Thoracic aorta (tissue), 2 donors: Measurements from ENCODE around the gene FAM229B. TPM values are rescaled to one million over a fixed set of nuclear protein-coding genes. Genes with fewer than 3 reads are reported as not detected.
"Not testable (repeated sequence)": the region's sequence is repeated elsewhere in the genome, so short reads cannot be mapped to it uniquely, and the experiment has no call there.

Experiments
- ATAC-seq: fragments of 150-250 bp; one replicate; pipeline ENCODE4 v1.8.0; 2017; ENCODE audit warnings: low read depth; ENCODE audit not compliant: insufficient number of reproducible peaks, low FRiP score
- DNase-seq: peaks from one replicate; pipeline ENCODE4 v3.0.0-alpha.2; 2020; ENCODE audit warnings: low spot score
- H3K27ac ChIP-seq, 2 donors: fragments of 200-600 bp; sonication (generic); 1 replicate in 1 of 2; 2 replicates in 1 of 2; pipeline ENCODE4 v1.5.1; 2016; ENCODE audit warnings: mild to moderate bottlenecking in 2 of 2, moderate library complexity in 2 of 2
- H3K27me3 ChIP-seq: fragments of 200-600 bp; sonication (generic); replicated peaks from 2 replicates; pipeline ENCODE4 v1.6.0; 2016; ENCODE audit warnings: mild to moderate bottlenecking; ENCODE audit not compliant: insufficient read depth
- H3K36me3 ChIP-seq: fragments of 200-600 bp; sonication (generic); one replicate; pipeline ENCODE4 v1.5.1; 2016
- H3K4me1 ChIP-seq, 2 donors: fragments of 200-600 bp; sonication (generic); 1 replicate in 1 of 2; 2 replicates in 1 of 2; pipeline versions ENCODE4 v1.5.1 to v1.6.0; 2016; ENCODE audit warnings: low read depth in 2 of 2, mild to moderate bottlenecking in 1 of 2; ENCODE audit not compliant: control insufficient read depth in 1 of 2
- H3K4me3 ChIP-seq: fragments of 200-600 bp; sonication (generic); 2 replicates; pipeline ENCODE4 v1.5.1; 2016; ENCODE audit warnings: mild to moderate bottlenecking
- H3K9me3 ChIP-seq: fragments of 200-600 bp; sonication (generic); 2 replicates; pipeline ENCODE4 v1.5.1; 2016
- CTCF ChIP-seq: fragments of 200-600 bp; sonication (generic); IDR thresholded peaks from one replicate; pipeline ENCODE4 v1.5.1; 2019; ENCODE audit warnings: antibody characterized with exemption
- total RNA-seq, 2 donors: library from RNA; depleted of rRNA; stranded (reverse); fragments of >200 nt; gene quantifications; one replicate each; pipeline versions ENCODE4 v1.1.0 to v1.2.3, GENCODE V29; 2016

Gene FAM229B
- total RNA-seq, 2 donors from 2014 or later, result 11.3 to 23.7 TPM

- TF ChIP-seq CTCF, result no peak
- peaks cover 6 to 20% of the 10 kb centered on the region in 2 donors for H3K4me1 ChIP-seq
- no peak overlapping the region for H3K27ac ChIP-seq
- H3K36me3 ChIP-seq, result no peaks in the 10 kb centered on the region
- H3K27me3 ChIP-seq, result no peaks in the 10 kb centered on the region
- DNase-seq (no peak), ATAC-seq (no peak)
- no peaks in the 10 kb centered on the region for H3K9me3 ChIP-seq
- H3K4me3 ChIP-seq, result no peak overlapping the region
Measured at GRCh38 chr6:112040956-112041355, 46.4 kb upstream of the FAM229B start.

GRCh38 chr6:112041535-112041934, 45.9 kb upstream of the FAM229B start:
- DNase-seq (no peak), ATAC-seq (no peak)
- Histone ChIP-seq H3K36me3 (no peaks in the 10 kb centered on the region), H3K4me3 (no peak overlapping the region), H3K9me3 (no peaks in the 10 kb centered on the region), H3K4me1 (peaks cover 6 to 20% of the 10 kb centered on the region in 2 donors), H3K27me3 (no peaks in the 10 kb centered on the region), H3K27ac (no peak overlapping the region)
- no peak for TF ChIP-seq CTCF

DNA sequence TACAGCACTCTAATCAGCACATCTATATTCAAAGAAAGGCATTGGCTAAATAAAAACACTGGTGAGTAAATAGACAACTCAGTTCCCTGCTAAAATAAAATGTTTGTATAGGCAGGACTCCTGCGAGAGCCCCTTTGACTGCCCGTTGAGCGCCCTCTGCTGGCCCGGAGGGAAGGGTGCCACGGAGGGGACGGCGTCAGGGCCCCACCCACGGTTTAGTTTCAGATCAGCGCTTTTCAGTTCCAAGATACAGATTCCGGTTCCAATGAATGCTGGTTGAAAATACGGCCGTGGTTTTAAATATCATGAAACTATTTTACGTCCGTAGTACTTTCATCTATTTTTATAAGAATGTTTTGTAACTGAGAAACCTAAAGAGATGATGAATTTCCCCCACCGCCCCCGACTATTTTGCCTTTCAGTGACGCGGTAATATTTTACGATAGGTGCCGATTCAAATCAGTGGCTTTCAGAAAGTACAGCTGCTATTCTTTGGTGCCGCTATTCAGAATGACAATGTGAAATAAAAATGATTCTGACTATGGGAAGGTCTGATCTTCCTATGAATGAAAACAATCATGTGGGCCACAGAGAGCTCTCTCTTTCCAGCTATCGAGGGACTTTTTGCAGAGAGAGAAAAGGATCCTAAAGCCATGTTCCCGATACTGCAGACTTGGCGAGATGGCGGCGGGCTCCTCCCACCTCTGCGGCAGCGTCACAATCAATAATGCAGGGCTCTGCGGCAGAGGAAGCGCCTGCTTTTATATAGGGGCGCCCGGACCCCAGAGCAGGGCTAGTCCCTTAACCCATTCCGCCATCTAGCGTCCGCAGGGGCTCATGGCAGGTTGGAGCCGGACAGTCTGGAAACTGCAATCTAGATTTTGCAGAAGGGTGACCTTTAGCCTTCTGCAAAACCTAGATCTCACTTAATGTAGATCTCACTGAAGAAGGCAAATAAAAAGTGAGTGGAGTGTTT, 44.1 kb upstream of the FAM229B start:
- no peaks in the 10 kb centered on the region for H3K36me3 ChIP-seq
- peak; percentile 90 for TF ChIP-seq CTCF
- DNase-seq, result peak; percentile 51
- ATAC-seq, result peak; percentile 76
- peak overlapping the region; percentile 75 for H3K4me3 ChIP-seq
- peak overlapping the region; percentile 53 to 69 for H3K27ac ChIP-seq
- no peaks in the 10 kb centered on the region for H3K9me3 ChIP-seq
- H3K4me1 ChIP-seq, result peaks cover 2 to 11% of the 10 kb centered on the region in 2 donors
- no peaks in the 10 kb centered on the region for H3K27me3 ChIP-seq

GRCh38 chr6:112044196-112044595, 43.2 kb upstream of the FAM229B start:
- H3K4me1 ChIP-seq, result peaks cover 0 to 3% of the 10 kb centered on the region in 2 donors
- no peaks in the 10 kb centered on the region for H3K27me3 ChIP-seq
- TF ChIP-seq CTCF, result no peak
- ATAC-seq (no peak), DNase-seq (no peak)
- no peaks in the 10 kb centered on the region for H3K9me3 ChIP-seq
- no peak overlapping the region for H3K4me3 ChIP-seq
- H3K36me3 ChIP-seq, result no peaks in the 10 kb centered on the region
- no peak overlapping the region for H3K27ac ChIP-seq

DNA sequence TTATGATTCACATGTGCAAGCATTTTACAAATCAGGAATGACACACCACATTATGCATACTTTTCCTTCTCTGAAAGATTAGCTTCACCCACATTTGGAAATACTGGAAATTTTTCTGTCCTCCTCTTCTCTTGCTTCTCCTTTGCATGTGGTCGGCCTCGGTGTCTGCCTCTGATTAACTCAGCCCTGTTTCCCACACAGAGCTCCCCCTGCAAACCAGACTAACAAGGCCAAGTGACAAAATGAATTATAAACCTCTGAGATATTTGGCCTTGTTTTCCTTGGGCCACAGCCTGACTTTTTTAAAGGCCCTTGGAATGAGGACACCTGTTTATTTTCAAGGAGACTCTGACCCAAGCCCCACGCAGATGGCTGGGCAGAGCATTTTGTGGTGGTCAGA, 42.5 kb upstream of the FAM229B start:
- no peak overlapping the region for H3K27ac ChIP-seq
- no peak for DNase-seq
- H3K4me1 ChIP-seq, result no peaks in the 10 kb centered on the region

GRCh38 chr6:112047523-112047922, 39.9 kb upstream of the FAM229B start:
- not testable (repeated sequence) for DNase-seq

More for the DNA sequence above, 42.5 kb upstream of the FAM229B start:
- TF ChIP-seq CTCF, result no peak
- no peak for ATAC-seq
- Histone ChIP-seq H3K9me3 (no peaks in the 10 kb centered on the region), H3K27me3 (no peaks in the 10 kb centered on the region), H3K4me3 (no peak overlapping the region), H3K36me3 (no peaks in the 10 kb centered on the region)

More at GRCh38 chr6:112047523-112047922, 39.9 kb upstream of the FAM229B start:
- not testable (repeated sequence) for ATAC-seq, H3K4me1 ChIP-seq, H3K36me3 ChIP-seq, H3K27me3 ChIP-seq, H3K9me3 ChIP-seq, H3K4me3 ChIP-seq, H3K27ac ChIP-seq
